CD14-positive monocyte (primary cell): ENCODE measurements around the gene EIF3J. TPM values are rescaled to one million over a fixed set of nuclear protein-coding genes. Genes with fewer than 3 reads are reported as not detected.
A peak's percentile ranks its signal among the peaks of the same experiment; 100 is the strongest.

ENCODE experiments used
- DNase-seq, 3 donors: peaks; one replicate each; pipeline ENCODE4 v3.0.0-alpha.2; 2011 to 2022
- H2AFZ ChIP-seq: 2 replicates; pipeline ENCODE4 v1.6.0; 2012; ENCODE audit warnings: mild to moderate bottlenecking, low read depth, low read length, inconsistent platforms; ENCODE audit not compliant: insufficient read depth, poor library complexity, severe bottlenecking
- H3K27ac ChIP-seq, 2 donors: 1 replicate in 1 of 2; 2 replicates in 1 of 2; pipeline ENCODE4 v1.5.1; 2012 to 2013; ENCODE audit warnings: low read length in 2 of 2, control low read depth in 1 of 2, inconsistent platforms in 1 of 2, low read depth in 1 of 2, mild to moderate bottlenecking in 1 of 2
- H3K27me3 ChIP-seq, 2 donors: one replicate each; pipeline versions ENCODE4 v1.6.0 to v1.6.1; 2011 to 2013; ENCODE audit warnings: low read length in 2 of 2; ENCODE audit not compliant: control insufficient read depth in 2 of 2, insufficient read depth in 2 of 2
- H3K36me3 ChIP-seq, 2 donors: replicated peaks in 1 of 2; 1 replicate in 1 of 2; 2 replicates in 1 of 2; pipeline versions ENCODE4 v1.5.1 to v1.6.1; 2012 to 2013; ENCODE audit warnings: low read length in 2 of 2, control low read depth in 1 of 2, inconsistent platforms in 1 of 2, mild to moderate bottlenecking in 1 of 2; ENCODE audit not compliant: insufficient read depth in 2 of 2, control insufficient read depth in 1 of 2
- H3K4me1 ChIP-seq, 2 donors: 1 replicate in 1 of 2; 2 replicates in 1 of 2; pipeline versions ENCODE4 v1.5.1 to v1.6.1; 2012 to 2013; ENCODE audit warnings: low read length in 2 of 2, control low read depth in 1 of 2, inconsistent platforms in 1 of 2, mild to moderate bottlenecking in 1 of 2, moderate library complexity in 1 of 2; ENCODE audit not compliant: insufficient read depth in 2 of 2, control insufficient read depth in 1 of 2
- H3K4me2 ChIP-seq: replicated peaks from 2 replicates; pipeline ENCODE3; 2012; ENCODE audit warnings: low read length, moderate library complexity, mild to moderate bottlenecking; ENCODE audit not compliant: poor library complexity, severe bottlenecking; ENCODE audit errors: extremely low read depth
- H3K4me3 ChIP-seq, 3 experiments: fragments of 200-600 bp in 1 of 3; sonication (generic) in 1 of 3; replicated peaks in 1 of 3; 1 replicate in 2 of 3; 2 replicates in 1 of 3; pipeline ENCODE4 v1.5.1; 2011 to 2013; ENCODE audit warnings: low read length in 3 of 3, mild to moderate bottlenecking in 3 of 3, control low read depth in 2 of 3, low read depth in 2 of 3, inconsistent platforms in 1 of 3, moderate library complexity in 1 of 3
- H3K79me2 ChIP-seq: 2 replicates; pipeline ENCODE4 v1.6.0; 2012; ENCODE audit warnings: mild to moderate bottlenecking, control low read depth, inconsistent platforms, low read length, moderate library complexity; ENCODE audit not compliant: insufficient read depth
- H3K9ac ChIP-seq: 2 replicates; pipeline ENCODE4 v1.6.0; 2017; ENCODE audit warnings: low read length, mild to moderate bottlenecking; ENCODE audit not compliant: insufficient read depth, poor library complexity, severe bottlenecking
- H3K9me3 ChIP-seq, 2 donors: replicated peaks in 1 of 2; 1 replicate in 1 of 2; 2 replicates in 1 of 2; pipeline versions ENCODE4 v1.5.1 to v1.6.1; 2012 to 2013; ENCODE audit warnings: low read length in 2 of 2, control low read depth in 1 of 2; ENCODE audit not compliant: control insufficient read depth in 1 of 2, insufficient read depth in 1 of 2
- H4K20me1 ChIP-seq: 2 replicates; pipeline ENCODE4 v1.6.0; 2012; ENCODE audit warnings: mild to moderate bottlenecking, low read length, control low read depth, moderate library complexity; ENCODE audit not compliant: insufficient read depth
- H3K27ac Mint-ChIP-seq, 7 donors: one replicate each; pipeline ENCODE4 v1.8.0; 2020; ENCODE audit warnings: mild to moderate bottlenecking in 7 of 7, mixed read lengths in 7 of 7, moderate library complexity in 6 of 7, inconsistent platforms in 2 of 7
- H3K27me3 Mint-ChIP-seq, 3 donors: one replicate each; pipeline ENCODE4 v1.8.0; 2021 to 2022; ENCODE audit warnings: low read depth in 3 of 3, mild to moderate bottlenecking in 3 of 3, mixed read lengths in 3 of 3, moderate library complexity in 3 of 3, inconsistent platforms in 1 of 3
- H3K36me3 Mint-ChIP-seq, 2 donors: one replicate each; pipeline ENCODE4 v1.8.0; 2020; ENCODE audit warnings: mixed read lengths in 2 of 2, inconsistent platforms in 1 of 2, mild to moderate bottlenecking in 1 of 2
- H3K4me1 Mint-ChIP-seq: one replicate; pipeline ENCODE4 v1.8.0; 2020; ENCODE audit warnings: mild to moderate bottlenecking, mixed read lengths
- H3K4me3 Mint-ChIP-seq, 2 donors: one replicate each; pipeline ENCODE4 v1.8.0; 2020; ENCODE audit warnings: mild to moderate bottlenecking in 2 of 2, mixed read lengths in 2 of 2, moderate library complexity in 1 of 2
- H3K9me3 Mint-ChIP-seq, 7 donors: one replicate each; pipeline ENCODE4 v1.8.0; 2020 to 2022; ENCODE audit warnings: mixed read lengths in 7 of 7, mild to moderate bottlenecking in 6 of 7, moderate library complexity in 6 of 7, inconsistent platforms in 2 of 7
- WGBS: methylation state at CpG from one replicate; pipeline ENCODE4 v1.1.5; 2013; ENCODE audit warnings: missing lambda C conversion rate; ENCODE audit not compliant: insufficient coverage; 5-methylcytosine and 5-hydroxymethylcytosine counted together
- intact Hi-C, 2 donors: fragments of 100-400 bp; cut with micrococcal nuclease; formaldehyde crosslinking; loops; one replicate each; pipeline versions ENCODE4 v1.15.0 to v1.15.1; 2023
- polyA plus RNA-seq, 3 donors: library from polyadenylated mRNA; depleted of rRNA in 1 of 3; unstranded in 2 of 3; stranded (reverse) in 1 of 3; fragments of 300-500 nt in 2 of 3; fragments of >200 nt in 1 of 3; fragmentation: Illumina TruSeq in 2 of 3; gene quantifications; 1 replicate in 2 of 3; 2 replicates in 1 of 3; pipeline ENCODE4 v1.2.3, GENCODE V29; 2012 to 2021
- TF ChIP-seq, protein P1 (sequence below): fragments of 200-600 bp; IDR thresholded peaks from one replicate; pipeline ENCODE4 v1.8.0; 2022; ENCODE audit warnings: antibody characterized with exemption, mild to moderate bottlenecking

EIF3J gene
- polyA plus RNA-seq, 3 donors: 9.7 to 20.1 (median 13.5) TPM

DNA sequence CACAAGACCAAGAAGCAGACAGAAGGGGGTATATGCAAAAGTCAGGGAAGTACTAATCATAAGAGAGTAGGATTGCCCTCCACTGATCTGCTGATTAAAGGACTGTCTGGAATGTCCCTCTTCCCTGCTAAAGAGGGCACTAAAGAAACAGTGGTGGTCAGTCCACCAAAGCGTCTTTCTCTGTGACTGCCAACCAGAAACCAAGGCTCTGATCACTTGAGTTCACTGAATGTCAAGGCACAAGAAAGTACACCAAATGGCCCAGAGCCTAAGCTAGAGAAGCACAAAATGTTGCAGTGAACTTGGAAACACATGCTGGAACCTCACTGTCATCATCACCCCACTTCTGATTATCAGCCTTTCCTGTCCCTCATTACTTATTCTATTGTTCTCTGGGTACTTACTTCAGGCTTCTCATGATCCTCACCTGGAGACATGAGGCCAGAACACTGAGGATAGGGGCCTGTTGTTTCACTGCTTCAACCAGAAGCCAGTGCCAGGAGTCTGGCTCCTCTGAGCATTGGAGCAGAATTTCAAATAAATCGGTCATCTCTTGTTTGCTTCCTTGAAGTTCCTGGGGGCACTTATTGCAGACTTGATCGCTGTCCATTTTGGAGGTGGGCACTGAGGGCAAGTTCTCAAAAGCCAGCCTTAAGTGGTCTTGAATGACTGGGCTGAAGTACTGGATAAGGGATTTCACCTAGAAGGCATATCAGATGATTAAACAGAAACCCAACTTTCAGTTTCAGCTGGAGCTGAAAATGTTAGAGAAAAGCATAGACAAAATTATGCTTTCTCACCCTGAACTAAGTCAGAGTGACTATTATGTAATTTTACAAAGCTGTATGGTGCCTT is 58.9 kb downstream of the EIF3J start:
- H3K36me3 Mint-ChIP-seq: peaks cover 64 to 88% of the 10 kb centered on the region in 2 donors
- H3K27ac Mint-ChIP-seq: peak overlapping the region in 2 of 7 donors; percentile 65 to 74
- Histone ChIP-seq H3K4me1 (no peaks in the 10 kb centered on the region), H3K9ac (no peak overlapping the region), H4K20me1 (peaks cover 8% of the 10 kb centered on the region), H3K27me3 (no peaks in the 10 kb centered on the region), H3K4me2 (no peak overlapping the region), H3K9me3 (no peaks in the 10 kb centered on the region), H3K4me3 (no peak overlapping the region), H2AFZ (no peak overlapping the region), H3K79me2 (no peaks in the 10 kb centered on the region), H3K27ac (peak overlapping the region in 1 of 2 donors; percentile 43), H3K36me3 (peaks cover 92 to 99% of the 10 kb centered on the region in 2 donors)
- H3K4me1 Mint-ChIP-seq: no peaks in the 10 kb centered on the region
- H3K9me3 Mint-ChIP-seq: no peaks in the 10 kb centered on the region
- intact Hi-C loops: loop anchor here in 1 of 2 donors (10.0 kb wide), 1 partner anchor 59 kb away; no protein-coding TSS in a partner anchor
- no peak for DNase-seq
- no peak overlapping the region for H3K4me3 Mint-ChIP-seq
- TF ChIP-seq, protein P1, sequence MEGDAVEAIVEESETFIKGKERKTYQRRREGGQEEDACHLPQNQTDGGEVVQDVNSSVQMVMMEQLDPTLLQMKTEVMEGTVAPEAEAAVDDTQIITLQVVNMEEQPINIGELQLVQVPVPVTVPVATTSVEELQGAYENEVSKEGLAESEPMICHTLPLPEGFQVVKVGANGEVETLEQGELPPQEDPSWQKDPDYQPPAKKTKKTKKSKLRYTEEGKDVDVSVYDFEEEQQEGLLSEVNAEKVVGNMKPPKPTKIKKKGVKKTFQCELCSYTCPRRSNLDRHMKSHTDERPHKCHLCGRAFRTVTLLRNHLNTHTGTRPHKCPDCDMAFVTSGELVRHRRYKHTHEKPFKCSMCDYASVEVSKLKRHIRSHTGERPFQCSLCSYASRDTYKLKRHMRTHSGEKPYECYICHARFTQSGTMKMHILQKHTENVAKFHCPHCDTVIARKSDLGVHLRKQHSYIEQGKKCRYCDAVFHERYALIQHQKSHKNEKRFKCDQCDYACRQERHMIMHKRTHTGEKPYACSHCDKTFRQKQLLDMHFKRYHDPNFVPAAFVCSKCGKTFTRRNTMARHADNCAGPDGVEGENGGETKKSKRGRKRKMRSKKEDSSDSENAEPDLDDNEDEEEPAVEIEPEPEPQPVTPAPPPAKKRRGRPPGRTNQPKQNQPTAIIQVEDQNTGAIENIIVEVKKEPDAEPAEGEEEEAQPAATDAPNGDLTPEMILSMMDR: no peak
- peaks cover 0 to 2% (median 0%) of the 10 kb centered on the region in 3 donors for H3K27me3 Mint-ChIP-seq
- 97% methylated on average over 3 of the region's 3 CpGs for WGBS

DNA sequence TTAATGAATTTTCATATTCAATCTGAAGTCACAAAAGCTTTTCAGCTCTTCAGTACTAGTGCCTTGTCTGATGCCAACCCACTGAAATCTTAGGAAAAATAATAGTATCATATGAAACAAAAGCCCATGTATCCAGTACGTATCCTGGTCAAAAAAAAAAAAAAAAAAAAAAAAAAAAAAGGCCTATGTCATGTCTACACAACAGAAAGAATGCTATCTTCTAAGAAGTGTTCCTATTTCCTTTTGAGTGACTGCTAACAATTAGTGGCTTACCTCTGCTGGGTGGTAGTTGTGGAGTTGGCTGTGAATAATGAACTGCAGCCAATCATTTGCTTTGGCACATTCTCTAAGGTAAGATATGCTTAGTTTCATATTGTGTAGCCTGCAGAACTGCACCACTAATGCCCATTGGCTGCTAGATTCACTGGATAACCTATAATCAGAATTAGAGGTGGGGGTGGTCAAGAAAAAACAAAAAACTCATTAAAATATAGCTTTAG is 59.6 kb downstream of the EIF3J start:
- H3K4me1 ChIP-seq: no peaks in the 10 kb centered on the region
- no peaks in the 10 kb centered on the region for H3K9me3 ChIP-seq
- DNase-seq: no peak
- H3K4me3 Mint-ChIP-seq: no peak overlapping the region
- H3K36me3 Mint-ChIP-seq: peaks cover 63 to 87% of the 10 kb centered on the region in 2 donors
- H3K27me3 Mint-ChIP-seq: peaks cover 0 to 2% (median 0%) of the 10 kb centered on the region in 3 donors
- H3K4me3 ChIP-seq: no peak overlapping the region
- no peaks in the 10 kb centered on the region for H3K4me1 Mint-ChIP-seq
- H3K27ac Mint-ChIP-seq: peak overlapping the region in 1 of 7 donors; percentile 37
- no peaks in the 10 kb centered on the region for H3K9me3 Mint-ChIP-seq
- H3K79me2 ChIP-seq: no peaks in the 10 kb centered on the region
- H2AFZ ChIP-seq: no peak overlapping the region
- peaks cover 8% of the 10 kb centered on the region for H4K20me1 ChIP-seq
- H3K27me3 ChIP-seq: no peaks in the 10 kb centered on the region
- no peak overlapping the region for H3K27ac ChIP-seq
- no peak overlapping the region for H3K4me2 ChIP-seq
- TF ChIP-seq, protein P1: no peak
- H3K36me3 ChIP-seq: peaks cover 90 to 97% of the 10 kb centered on the region in 2 donors
- H3K9ac ChIP-seq: no peak overlapping the region
- intact Hi-C loops: loop anchor here in 1 of 2 donors (10.0 kb wide), 1 partner anchor 58 kb away; no protein-coding TSS in a partner anchor
- WGBS: no CpG with 5 or more reads among the region's 1 CpG
